ENCODE measurements around the gene COL9A2. TPM values are rescaled to one million over a fixed set of nuclear protein-coding genes. Genes with fewer than 3 reads are reported as not detected.

COL9A2 gene
- total and polyA plus RNA-seq, 2 donors (not counting 1 experiment from before 2014, with no cell fraction given) = 14.8 to 30.6 TPM

DNA sequence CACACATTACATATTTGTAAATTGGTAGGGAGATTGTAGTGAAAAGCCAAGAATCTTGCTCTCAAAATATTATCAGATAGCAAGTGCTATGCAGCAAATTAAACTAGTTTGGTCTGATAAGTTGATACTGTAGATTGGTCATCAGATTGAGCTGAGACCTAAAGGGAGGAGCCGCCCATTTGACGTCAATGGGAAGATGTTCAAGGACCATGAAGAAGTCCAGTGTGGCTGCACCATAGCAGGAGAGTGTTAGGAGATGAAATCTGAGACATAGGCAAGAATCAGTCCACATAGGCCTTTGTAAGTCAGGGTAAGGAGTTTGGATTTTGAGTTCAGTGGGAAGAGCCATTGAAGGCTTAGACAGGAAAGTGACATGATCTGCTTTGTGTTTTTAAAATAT is 42.8 kb downstream of the COL9A2 start:
- H3K36me3 ChIP-seq (replicated peaks in 1 of 2; ENCODE audit: control extremely low read depth in 1 of 2, control insufficient read depth in 1 of 2, extremely low read depth in 1 of 2, insufficient read depth in 2 of 2, low read length in 1 of 2) = peaks cover 0 to 50% of the 10 kb centered on the region in 2 experiments
- no peak overlapping the region for H3K4me2 ChIP-seq (replicated peaks; ENCODE audit: low read depth, low read length, poor library complexity, severe bottlenecking)
- H2AFZ ChIP-seq (ENCODE audit: insufficient read depth, low read depth, low read length, poor library complexity, severe bottlenecking) = no peak overlapping the region
- H3K27ac ChIP-seq (ENCODE audit: low read length in 2 of 2) = no peak overlapping the region
- ATAC-seq (ENCODE audit: low read depth) (no peak), DNase-seq (no peak)
- no peaks in the 10 kb centered on the region for H3K9me3 Mint-ChIP-seq (ENCODE audit: insufficient read depth)
- no peak overlapping the region for H3K4me3 Mint-ChIP-seq
- H3K9ac ChIP-seq (ENCODE audit: low read length) = no peak overlapping the region
- H3K9me3 ChIP-seq (ENCODE audit: control extremely low read depth in 1 of 3, control insufficient read depth in 2 of 3, insufficient read depth in 1 of 3, low read length in 2 of 3) = no peaks in the 10 kb centered on the region
- CTCF ChIA-PET = interaction anchor here (1.3 to 1.8 kb wide), 2 partner anchors 40 to 107 kb away, joined by 4 to 6 read pairs; no protein-coding TSS in a partner anchor
- TF ChIP-seq EZH2 (IDR thresholded peaks at IDR 0.05; ENCODE audit: borderline replicate concordance, insufficient read depth, low read depth, low read length, poor library complexity, severe bottlenecking) (no peak), CTCF (IDR thresholded peaks at IDR 0.05) (no peak)
- no peak overlapping the region for H3K27ac Mint-ChIP-seq
- WGBS (ENCODE audit: insufficient coverage) = 97% methylated on average over 2 of the region's 2 CpGs
- H3K79me2 ChIP-seq (ENCODE audit: control insufficient read depth, insufficient read depth, low read length) = peaks cover 17% of the 10 kb centered on the region
- no peaks in the 10 kb centered on the region for H3K27me3 ChIP-seq (replicated peaks in 1 of 4; ENCODE audit: control extremely low read depth in 1 of 4, control insufficient read depth in 3 of 4, insufficient read depth in 4 of 4, low read length in 3 of 4)
- no peaks in the 10 kb centered on the region for H3K27me3 Mint-ChIP-seq
- peaks cover 4% of the 10 kb centered on the region for H4K20me1 ChIP-seq (ENCODE audit: control insufficient read depth, insufficient read depth, low read length, poor library complexity, severe bottlenecking)
- POLR2A ChIA-PET = no interaction called here
- no peaks in the 10 kb centered on the region for H3K4me1 ChIP-seq (ENCODE audit: control insufficient read depth in 2 of 2, insufficient read depth in 2 of 2, low read length in 2 of 2)
- no peak overlapping the region for H3K4me3 ChIP-seq (ENCODE audit: control extremely low read depth in 1 of 5, extremely low read depth in 1 of 5, insufficient read depth in 1 of 5, low read depth in 2 of 5, low read length in 4 of 5)
- intact Hi-C loops (cut with micrococcal nuclease) = no loop called here
- H3K4me1 Mint-ChIP-seq = no peaks in the 10 kb centered on the region

- TF ChIP-seq EZH2 (IDR thresholded peaks at IDR 0.05; ENCODE audit: borderline replicate concordance, insufficient read depth, low read depth, low read length, poor library complexity, severe bottlenecking) = no peak
- no peak overlapping the region for H3K4me2 ChIP-seq (replicated peaks; ENCODE audit: low read depth, low read length, poor library complexity, severe bottlenecking)
- Mint-ChIP-seq H3K9me3 (ENCODE audit: insufficient read depth) (no peaks in the 10 kb centered on the region), H3K27ac (no peak overlapping the region), H3K27me3 (no peaks in the 10 kb centered on the region), H3K4me3 (no peak overlapping the region), H3K4me1 (no peaks in the 10 kb centered on the region)
- H2AFZ ChIP-seq (ENCODE audit: insufficient read depth, low read depth, low read length, poor library complexity, severe bottlenecking) = no peak overlapping the region
- no peak overlapping the region for H3K4me3 ChIP-seq (ENCODE audit: control extremely low read depth in 1 of 5, extremely low read depth in 1 of 5, insufficient read depth in 1 of 5, low read depth in 2 of 5, low read length in 4 of 5)
- intact Hi-C loops (cut with micrococcal nuclease) = no loop called here
- H3K36me3 ChIP-seq (replicated peaks in 1 of 2; ENCODE audit: control extremely low read depth in 1 of 2, control insufficient read depth in 1 of 2, extremely low read depth in 1 of 2, insufficient read depth in 2 of 2, low read length in 1 of 2) = peaks cover 0 to 50% of the 10 kb centered on the region in 2 experiments
- H3K27ac ChIP-seq (ENCODE audit: low read length in 2 of 2) = no peak overlapping the region
- H3K9me3 ChIP-seq (ENCODE audit: control extremely low read depth in 1 of 3, control insufficient read depth in 2 of 3, insufficient read depth in 1 of 3, low read length in 2 of 3) = no peaks in the 10 kb centered on the region
- H3K79me2 ChIP-seq (ENCODE audit: control insufficient read depth, insufficient read depth, low read length) = peaks cover 17% of the 10 kb centered on the region
- peaks cover 4% of the 10 kb centered on the region for H4K20me1 ChIP-seq (ENCODE audit: control insufficient read depth, insufficient read depth, low read length, poor library complexity, severe bottlenecking)
- DNase-seq (no peak), ATAC-seq (ENCODE audit: low read depth) (no peak)
- CTCF ChIA-PET = interaction anchor here (1.3 to 1.8 kb wide), 2 partner anchors 41 to 108 kb away, joined by 4 to 6 read pairs; no protein-coding TSS in a partner anchor
- H3K9ac ChIP-seq (ENCODE audit: low read length) = no peak overlapping the region
- H3K27me3 ChIP-seq (replicated peaks in 1 of 4; ENCODE audit: control extremely low read depth in 1 of 4, control insufficient read depth in 3 of 4, insufficient read depth in 4 of 4, low read length in 3 of 4) = no peaks in the 10 kb centered on the region
- whole genome bisulfite sequencing (ENCODE audit: insufficient coverage) = 100% methylated on average over 1 of the region's 4 CpGs
- POLR2A ChIA-PET = no interaction called here
- no peaks in the 10 kb centered on the region for H3K4me1 ChIP-seq (ENCODE audit: control insufficient read depth in 2 of 2, insufficient read depth in 2 of 2, low read length in 2 of 2)
Measured at GRCh38 chr1:40273547-40274166, 43.4 kb downstream of the COL9A2 start.
